Inferior parietal cortex (tissue), 1 donor: ENCODE data around the gene C18orf63.

Source experiments
- DNase-seq: peaks from one replicate; pipeline ENCODE4 v3.0.0-alpha.2; 2016; ENCODE audit errors: extremely low spot score

C18orf63 gene

GRCh38 chr18:74376523-74376922 is 60.9 kb downstream of the C18orf63 start:
- DNase-seq = no peak

GRCh38 chr18:74377776-74378175 is 62.1 kb downstream of the C18orf63 start:
- DNase-seq = no peak

GRCh38 chr18:74378179-74378682 is 62.6 kb downstream of the C18orf63 start:
- no peak for DNase-seq

GRCh38 chr18:74380916-74381315 is 65.3 kb downstream of the C18orf63 start:
- no peak for DNase-seq

GRCh38 chr18:74381621-74382295 is 66.1 kb downstream of the C18orf63 start:
- no peak for DNase-seq

- no peak for DNase-seq
Observed at GRCh38 chr18:74382481-74383017, 66.9 kb downstream of the C18orf63 start.

- no peak for DNase-seq
Observed at GRCh38 chr18:74387383-74387782, 71.7 kb downstream of the C18orf63 start.

GRCh38 chr18:74388227-74388626 is 72.6 kb downstream of the C18orf63 start:
- no peak for DNase-seq

- DNase-seq = no peak
Observed at GRCh38 chr18:74389171-74389927, 73.7 kb downstream of the C18orf63 start.

- no peak for DNase-seq
Observed at GRCh38 chr18:74389991-74390390, 74.4 kb downstream of the C18orf63 start.

GRCh38 chr18:74390900-74391299 is 75.3 kb downstream of the C18orf63 start:
- no peak for DNase-seq

- DNase-seq = no peak
Observed at GRCh38 chr18:74392323-74392722, 76.7 kb downstream of the C18orf63 start.

GRCh38 chr18:74395006-74395405 is 79.4 kb downstream of the C18orf63 start:
- no peak for DNase-seq

GRCh38 chr18:74395648-74396154 is 80.1 kb downstream of the C18orf63 start:
- no peak for DNase-seq

GRCh38 chr18:74396171-74397169 is 80.8 kb downstream of the C18orf63 start:
- no peak for DNase-seq

GRCh38 chr18:74397572-74397971 is 81.9 kb downstream of the C18orf63 start:
- DNase-seq = no peak

GRCh38 chr18:74399091-74399887 is 83.7 kb downstream of the C18orf63 start:
- DNase-seq = no peak

- DNase-seq = no peak
Observed at GRCh38 chr18:74400813-74401212, 85.2 kb downstream of the C18orf63 start.

- DNase-seq = no peak
Observed at GRCh38 chr18:74402806-74403433, 87.3 kb downstream of the C18orf63 start.

GRCh38 chr18:74407888-74408287 is 92.2 kb downstream of the C18orf63 start:
- DNase-seq = no peak
